HG03521 (cell line): ENCODE results near the gene PHACTR4.
"Not testable (repeated sequence)": the region's sequence is repeated elsewhere in the genome, so short reads cannot be mapped to it uniquely, and the experiment has no call there.

Experiments
- ATAC-seq: cut with Tn5 transposase; IDR thresholded peaks from one replicate; pipeline ENCODE4 v1.9.1; 2021; ENCODE audit warnings: mild to moderate bottlenecking, moderate library complexity; ENCODE audit not compliant: unreplicated experiment

PHACTR4 gene

GRCh38 chr1:28370239-28371009, 884 bp downstream of the PHACTR4 start:
- ATAC-seq = peak; percentile 14

GRCh38 chr1:28371010-28371377, 1.5 kb downstream of the PHACTR4 start:
- ATAC-seq = no peak

DNA sequence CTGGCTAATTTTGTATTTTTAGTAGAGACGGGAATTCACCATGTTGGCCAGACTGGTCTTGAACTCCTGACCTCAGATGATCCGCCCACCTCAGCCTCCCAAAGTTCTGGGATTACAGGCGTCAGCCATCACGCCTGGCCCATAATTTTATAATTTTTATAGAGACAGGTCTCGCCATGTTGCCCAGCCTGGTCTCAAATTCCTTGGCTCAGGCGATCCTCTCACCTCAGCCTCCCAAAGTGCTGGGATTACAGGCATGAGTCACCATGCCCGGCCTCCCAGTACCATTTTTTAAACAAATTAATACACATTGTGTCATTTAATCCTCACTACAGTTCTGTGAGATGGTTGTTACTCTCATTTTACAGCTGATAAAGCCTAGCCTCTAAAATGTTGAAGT, 3.9 kb downstream of the PHACTR4 start:
- not testable (repeated sequence) for ATAC-seq

- no peak for ATAC-seq
These were observed 4.8 kb downstream of the PHACTR4 start for GRCh38 chr1:28374297-28374696.

- ATAC-seq = not testable (repeated sequence)
These were observed 6.1 kb downstream of the PHACTR4 start for GRCh38 chr1:28375598-28375997.

DNA sequence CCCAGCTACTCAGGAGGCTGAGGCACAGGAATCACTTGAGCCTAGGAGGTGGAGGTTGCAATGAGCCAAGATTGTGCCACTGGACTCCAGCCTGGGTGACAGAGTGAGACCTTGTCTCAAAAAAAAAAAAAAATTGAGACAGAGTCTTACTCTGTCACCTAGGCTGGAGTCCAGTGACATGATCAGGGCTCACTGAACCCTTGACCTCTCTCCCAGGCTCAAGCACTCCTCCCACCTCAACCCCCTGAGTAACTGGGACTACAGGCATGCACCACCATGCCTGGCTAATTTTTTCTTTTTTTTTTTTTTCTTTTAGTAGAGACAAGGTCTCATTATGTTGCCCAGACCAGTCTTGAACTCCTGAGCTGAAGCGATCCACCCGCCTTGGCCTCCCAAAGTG, 6.7 kb downstream of the PHACTR4 start:
- not testable (repeated sequence) for ATAC-seq

GRCh38 chr1:28378906-28379305, 9.4 kb downstream of the PHACTR4 start:
- no peak for ATAC-seq

- ATAC-seq = no peak
These were observed 10.9 kb downstream of the PHACTR4 start for GRCh38 chr1:28380394-28380793.

DNA sequence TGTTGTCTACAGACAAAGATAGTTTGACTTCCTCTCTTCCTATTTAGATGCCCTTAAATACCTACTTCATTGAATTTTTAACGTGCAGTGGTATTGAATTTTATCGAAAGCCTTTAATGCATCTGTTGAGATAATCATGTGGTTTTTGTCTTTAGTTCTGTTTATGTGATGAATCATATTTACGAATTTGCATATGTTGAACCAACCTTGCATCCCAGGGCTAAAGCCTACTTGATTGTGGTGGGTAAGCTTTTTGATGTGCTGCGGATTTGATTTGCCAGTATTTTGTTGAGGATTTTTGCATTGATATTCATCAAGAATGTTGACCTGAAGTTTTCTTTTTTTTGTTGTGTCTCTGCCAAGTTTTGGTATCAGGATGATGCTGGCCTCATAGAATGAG, 14.2 kb downstream of the PHACTR4 start:
- not testable (repeated sequence) for ATAC-seq

DNA sequence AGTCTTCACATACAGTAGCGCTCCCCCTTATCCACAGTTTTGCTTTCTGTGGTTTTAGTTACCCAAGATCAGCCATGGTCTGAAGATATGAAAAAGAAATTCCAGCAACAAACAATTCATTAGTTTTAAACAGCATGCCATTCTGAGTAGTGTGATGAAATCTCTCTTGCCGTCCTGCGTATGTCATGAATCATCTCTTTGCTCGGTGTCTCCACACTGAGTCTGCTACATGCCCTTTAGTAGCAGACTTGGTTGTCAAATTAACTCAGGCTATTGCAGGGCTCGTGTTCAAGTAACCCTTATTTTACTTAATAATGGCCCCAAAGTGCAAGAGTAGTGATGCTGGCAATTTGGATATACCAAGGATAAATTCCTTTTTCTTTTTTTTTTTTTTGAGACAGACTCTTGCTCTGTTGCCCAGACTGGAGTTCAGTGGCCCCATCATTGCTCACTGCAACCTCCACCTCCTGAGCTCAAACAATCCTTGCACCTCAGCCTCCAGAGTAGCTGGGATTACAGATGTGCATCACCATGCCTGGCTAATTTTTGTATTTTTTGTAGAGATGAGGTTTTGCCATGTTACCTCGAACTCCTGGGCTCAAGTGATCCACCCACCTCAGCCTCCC, 22.6 kb downstream of the PHACTR4 start:
- ATAC-seq = no peak

DNA sequence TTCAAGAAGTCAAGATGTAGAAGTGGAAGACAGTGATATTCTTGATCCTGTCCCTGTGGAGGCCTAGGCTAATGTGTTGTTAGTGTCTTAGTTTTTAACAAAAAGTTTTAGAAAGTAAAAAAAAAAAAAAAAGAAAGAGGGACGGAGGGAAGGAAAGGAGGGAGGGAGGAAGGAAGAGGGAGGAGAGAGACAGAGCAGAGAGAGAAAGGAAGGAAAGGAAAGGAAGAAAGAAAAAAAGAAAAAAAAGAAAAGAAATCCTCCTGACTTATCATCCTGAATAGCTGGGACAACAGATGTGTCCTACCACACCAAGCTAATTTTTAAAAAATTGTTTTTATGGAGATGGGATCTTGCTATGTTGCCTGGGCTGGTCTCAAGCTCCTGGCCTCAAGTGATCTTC, 24.6 kb downstream of the PHACTR4 start:
- no peak for ATAC-seq

- no peak for ATAC-seq
These were observed 25.6 kb downstream of the PHACTR4 start for GRCh38 chr1:28395181-28395580.

GRCh38 chr1:28401760-28402159, 32.2 kb downstream of the PHACTR4 start:
- no peak for ATAC-seq

DNA sequence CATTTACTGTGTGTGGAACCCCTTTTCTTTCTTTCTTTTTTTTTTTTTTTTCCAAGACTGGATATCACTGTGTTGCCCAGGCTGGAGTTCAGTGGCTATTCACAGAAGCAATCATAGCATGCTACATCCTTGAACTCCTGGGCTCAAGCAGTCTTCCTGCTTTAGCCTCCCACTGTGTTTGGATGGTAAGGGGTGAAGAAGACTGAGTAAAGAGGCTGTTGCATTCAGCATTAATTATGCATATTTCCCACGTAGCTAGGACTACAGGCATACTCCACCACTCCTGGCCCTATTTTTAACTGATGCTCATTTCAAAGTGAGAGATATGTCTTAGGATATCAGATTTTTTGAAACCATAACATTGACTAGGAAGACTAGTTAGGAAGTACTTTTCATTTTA, 39.5 kb downstream of the PHACTR4 start:
- ATAC-seq = no peak

DNA sequence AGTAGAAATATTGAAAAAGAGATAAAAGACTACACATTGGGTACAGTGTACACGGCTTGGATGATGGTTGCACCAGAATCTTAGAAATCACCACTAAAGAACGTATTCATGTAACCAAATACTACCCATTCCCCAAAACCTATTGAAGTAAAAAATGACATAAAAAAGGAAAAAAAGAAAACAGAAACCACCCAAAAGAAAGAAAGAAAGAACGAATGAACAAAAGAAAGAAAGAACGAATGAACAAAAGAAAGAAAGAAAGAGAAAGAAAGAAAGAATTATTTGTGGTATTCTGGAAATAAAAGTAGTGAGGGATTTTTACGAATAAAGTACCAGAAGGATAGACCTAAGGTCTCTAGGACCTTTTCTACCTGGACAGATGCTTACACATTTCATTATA, 42.1 kb downstream of the PHACTR4 start:
- no peak for ATAC-seq

DNA sequence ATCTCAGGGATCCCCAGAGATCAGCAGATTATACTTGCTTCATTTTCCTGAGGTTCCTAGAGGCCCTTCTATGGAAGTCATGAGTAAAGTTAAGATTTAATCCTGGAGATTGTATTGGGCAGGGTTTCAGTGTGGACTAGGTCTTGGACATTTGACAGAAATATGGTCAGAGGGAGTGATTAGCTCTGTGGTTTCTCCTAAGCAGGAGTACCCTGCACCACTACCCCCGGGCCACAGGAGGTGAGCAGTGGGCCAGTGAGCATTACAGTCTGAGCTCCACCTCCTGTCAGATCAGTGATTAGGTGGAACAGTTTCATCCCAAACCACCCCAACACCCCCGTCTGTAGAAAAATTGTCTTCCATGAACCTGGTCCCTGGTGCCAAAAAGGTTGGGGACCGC, 43.2 kb downstream of the PHACTR4 start:
- ATAC-seq = no peak

DNA sequence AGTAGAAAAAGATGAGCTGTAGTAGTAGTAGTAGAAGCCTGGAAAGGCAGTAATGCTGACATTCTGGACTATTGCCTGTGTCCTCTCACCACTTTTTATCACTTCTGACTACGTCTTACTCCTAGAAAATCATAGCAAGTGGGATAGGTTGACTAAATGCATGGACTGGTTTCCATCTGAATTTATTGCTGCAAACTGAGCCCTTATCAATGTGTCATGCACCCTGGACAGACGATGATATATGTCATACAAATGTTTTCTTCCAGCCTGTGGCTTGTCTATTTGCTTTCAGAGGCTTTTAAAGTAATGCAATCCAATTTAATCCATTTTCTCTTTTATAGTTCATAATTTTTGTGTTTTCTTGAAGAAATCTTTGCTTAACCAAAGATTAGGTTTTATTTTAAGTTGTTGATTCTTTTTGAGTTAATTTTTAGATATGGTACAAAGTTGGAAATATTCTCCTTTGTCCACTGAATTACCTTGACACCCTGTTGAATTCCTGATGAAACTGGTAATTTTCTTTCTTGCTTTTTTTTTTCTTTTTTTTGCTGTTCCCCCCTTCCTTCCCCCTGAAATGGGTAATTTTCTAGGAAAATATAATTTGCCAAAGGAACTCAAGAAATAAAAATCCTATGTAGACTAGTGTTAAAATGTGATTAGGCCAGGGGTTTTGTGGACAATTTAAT, 47.1 kb downstream of the PHACTR4 start:
- no peak for ATAC-seq

DNA sequence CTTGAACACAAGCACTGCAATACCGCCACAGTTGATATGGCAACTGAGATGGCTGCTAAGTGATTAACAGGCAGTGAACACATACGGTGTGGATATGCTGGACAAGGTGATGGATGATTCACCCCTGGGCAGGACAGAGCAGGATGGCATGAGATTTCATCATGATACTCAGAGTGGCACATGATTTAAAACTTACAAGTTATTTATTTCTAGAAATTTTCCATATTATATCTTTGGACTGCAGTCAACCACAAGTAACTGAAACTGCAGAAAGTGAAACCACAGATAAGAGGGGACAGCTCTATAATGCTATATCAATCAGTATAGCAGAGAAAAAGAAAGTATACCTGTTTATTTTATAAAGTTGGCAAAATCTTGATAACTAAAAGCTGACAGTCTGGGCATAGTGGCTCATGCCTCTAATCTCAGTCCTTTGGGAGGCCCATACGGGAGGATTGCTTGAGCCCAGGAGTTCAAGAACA, 47.9 kb downstream of the PHACTR4 start:
- no peak for ATAC-seq

DNA sequence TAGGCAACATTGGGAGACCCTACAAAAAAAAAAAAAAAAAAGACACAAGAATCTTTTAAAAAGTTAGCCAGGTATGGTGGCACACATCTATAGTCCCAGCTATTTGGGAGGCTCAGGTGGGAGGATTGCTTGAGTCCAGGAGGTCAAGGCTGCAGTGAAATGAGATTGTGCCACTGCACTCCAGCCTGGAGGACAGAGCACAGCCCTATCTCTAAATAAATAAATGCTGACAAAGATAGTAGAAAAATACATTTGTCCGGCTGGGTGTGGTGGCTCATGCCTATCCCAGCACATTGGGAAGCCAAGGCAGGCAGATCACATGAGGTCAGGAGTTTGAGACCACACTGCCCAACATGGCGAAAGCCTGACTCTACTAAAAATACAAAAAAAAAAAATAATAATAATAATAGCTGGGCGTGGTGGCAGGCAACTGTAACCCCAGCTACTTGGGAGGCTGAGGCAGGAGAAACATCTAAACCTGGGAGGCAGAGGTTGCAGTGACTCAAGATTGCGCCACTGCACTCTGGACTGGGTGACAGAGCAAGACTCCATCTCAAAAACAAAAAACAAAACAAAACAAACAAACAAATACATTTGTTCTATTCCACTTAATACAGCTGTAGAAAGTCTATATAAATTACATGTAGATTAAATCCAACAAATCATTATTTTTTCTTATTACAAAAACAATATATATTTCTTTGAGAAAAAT, 48.5 kb downstream of the PHACTR4 start:
- ATAC-seq = no peak

GRCh38 chr1:28421744-28422143, 52.2 kb downstream of the PHACTR4 start:
- no peak for ATAC-seq

DNA sequence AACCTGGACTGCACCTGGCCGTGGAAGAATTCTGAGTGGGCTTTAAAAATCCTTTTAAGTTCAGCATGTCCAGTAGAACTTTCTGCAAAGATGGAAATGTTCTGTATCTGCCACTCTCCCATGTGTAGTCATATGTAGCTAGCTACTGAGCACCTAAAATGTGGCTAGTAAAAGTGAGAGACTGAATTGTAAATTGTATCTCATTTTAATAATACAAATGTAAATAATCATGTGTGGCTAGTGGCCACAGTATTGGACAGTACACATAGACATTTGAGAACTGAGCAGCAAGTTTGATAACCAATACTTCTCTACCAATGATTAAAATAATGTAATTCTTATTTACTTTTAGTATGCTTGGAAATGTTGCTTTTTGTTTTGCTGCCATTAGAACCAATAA, 57.3 kb downstream of the PHACTR4 start:
- no peak for ATAC-seq
